Coronary artery (tissue), 2 donors: ENCODE measurements around the gene GLO1.

Experiments
- DNase-seq: peaks from one replicate; pipeline ENCODE4 v3.0.0-alpha.2; 2017; ENCODE audit warnings: low spot score
- H3K27ac ChIP-seq, 2 donors: fragments of 200-600 bp; sonication (generic); one replicate each; pipeline ENCODE4 v1.5.1; 2016 to 2019
- H3K4me3 ChIP-seq: fragments of 200-600 bp; sonication (generic); 2 replicates; pipeline ENCODE4 v1.5.1; 2016; ENCODE audit warnings: mild to moderate bottlenecking, moderate library complexity
- TF ChIP-seq, protein P1 (sequence below): fragments of 200-600 bp; sonication (generic); IDR thresholded peaks from one replicate; pipeline ENCODE4 v1.5.1; 2019; ENCODE audit warnings: antibody characterized with exemption

Gene GLO1

DNA sequence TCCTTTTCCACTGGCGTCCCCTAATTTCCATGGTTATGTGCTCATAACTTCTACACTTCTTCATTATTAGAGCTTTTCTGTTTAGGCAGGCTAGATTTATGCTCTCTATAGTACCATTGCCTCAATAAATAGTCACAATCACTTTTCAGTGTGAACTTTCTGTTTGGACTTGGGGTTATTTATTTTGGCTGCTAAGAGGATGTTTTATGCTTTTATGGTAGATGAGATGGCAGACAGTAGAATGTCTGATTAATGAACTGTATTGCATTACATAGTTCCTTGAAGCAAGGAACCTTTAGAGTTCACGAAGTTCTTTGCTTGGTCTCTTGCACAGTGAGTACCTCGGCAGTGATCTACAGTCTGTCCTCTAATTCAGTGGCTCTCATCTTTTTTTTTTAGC lies 19.1 kb upstream of the GLO1 start:
- Histone ChIP-seq H3K27ac (no peak overlapping the region), H3K4me3 (no peak overlapping the region)
- TF ChIP-seq, protein P1, sequence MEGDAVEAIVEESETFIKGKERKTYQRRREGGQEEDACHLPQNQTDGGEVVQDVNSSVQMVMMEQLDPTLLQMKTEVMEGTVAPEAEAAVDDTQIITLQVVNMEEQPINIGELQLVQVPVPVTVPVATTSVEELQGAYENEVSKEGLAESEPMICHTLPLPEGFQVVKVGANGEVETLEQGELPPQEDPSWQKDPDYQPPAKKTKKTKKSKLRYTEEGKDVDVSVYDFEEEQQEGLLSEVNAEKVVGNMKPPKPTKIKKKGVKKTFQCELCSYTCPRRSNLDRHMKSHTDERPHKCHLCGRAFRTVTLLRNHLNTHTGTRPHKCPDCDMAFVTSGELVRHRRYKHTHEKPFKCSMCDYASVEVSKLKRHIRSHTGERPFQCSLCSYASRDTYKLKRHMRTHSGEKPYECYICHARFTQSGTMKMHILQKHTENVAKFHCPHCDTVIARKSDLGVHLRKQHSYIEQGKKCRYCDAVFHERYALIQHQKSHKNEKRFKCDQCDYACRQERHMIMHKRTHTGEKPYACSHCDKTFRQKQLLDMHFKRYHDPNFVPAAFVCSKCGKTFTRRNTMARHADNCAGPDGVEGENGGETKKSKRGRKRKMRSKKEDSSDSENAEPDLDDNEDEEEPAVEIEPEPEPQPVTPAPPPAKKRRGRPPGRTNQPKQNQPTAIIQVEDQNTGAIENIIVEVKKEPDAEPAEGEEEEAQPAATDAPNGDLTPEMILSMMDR, result no peak
- no peak for DNase-seq

- DNase-seq, result no peak
- TF ChIP-seq, protein P1, result no peak
- no peak overlapping the region for H3K27ac ChIP-seq
- H3K4me3 ChIP-seq, result no peak overlapping the region
Observed at GRCh38 chr6:38720295-38720694, 17.4 kb upstream of the GLO1 start.

DNA sequence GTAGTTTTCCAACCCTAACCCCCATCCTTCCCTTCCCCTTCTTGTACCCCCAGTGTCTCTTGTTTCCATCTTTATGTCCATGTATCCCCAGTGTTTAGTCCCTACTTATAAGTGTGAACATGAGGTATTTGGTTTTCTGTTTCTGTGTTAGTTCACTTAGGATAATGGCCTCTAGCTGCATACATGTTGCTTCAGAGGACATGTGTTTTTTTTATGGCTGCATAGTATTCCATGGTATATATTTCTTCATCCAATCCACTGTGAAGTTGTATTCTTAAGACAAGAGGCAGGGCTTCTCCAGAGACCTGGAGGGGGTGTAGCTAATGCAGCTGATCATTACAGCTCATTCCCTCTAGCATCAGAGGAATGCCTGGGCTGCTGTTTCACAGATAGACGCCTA lies 16.4 kb upstream of the GLO1 start:
- Histone ChIP-seq H3K4me3 (no peak overlapping the region), H3K27ac (no peak overlapping the region)
- no peak for DNase-seq
- TF ChIP-seq, protein P1, result no peak

DNA sequence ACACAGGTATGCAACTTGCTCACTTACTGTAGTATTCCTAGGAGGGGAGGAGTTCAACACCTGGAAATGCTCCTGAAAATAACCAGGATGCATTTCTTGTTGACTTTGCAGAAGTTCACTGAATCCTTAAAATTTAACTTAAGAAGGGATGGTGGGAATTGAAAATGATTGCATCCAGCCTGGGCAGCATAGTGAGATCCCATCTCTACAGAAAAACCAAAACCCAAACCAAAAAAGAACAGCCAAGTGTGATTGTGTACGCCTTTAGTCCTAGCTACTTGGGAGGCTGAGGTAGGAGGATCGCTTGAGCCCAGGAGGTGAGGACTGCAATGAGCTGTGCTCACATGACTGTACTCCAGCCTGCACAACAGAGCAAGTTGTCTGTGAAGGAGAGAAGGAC lies 13.9 kb upstream of the GLO1 start:
- DNase-seq, result no peak
- Histone ChIP-seq H3K4me3 (no peak overlapping the region), H3K27ac (no peak overlapping the region)
- TF ChIP-seq, protein P1, result no peak

DNA sequence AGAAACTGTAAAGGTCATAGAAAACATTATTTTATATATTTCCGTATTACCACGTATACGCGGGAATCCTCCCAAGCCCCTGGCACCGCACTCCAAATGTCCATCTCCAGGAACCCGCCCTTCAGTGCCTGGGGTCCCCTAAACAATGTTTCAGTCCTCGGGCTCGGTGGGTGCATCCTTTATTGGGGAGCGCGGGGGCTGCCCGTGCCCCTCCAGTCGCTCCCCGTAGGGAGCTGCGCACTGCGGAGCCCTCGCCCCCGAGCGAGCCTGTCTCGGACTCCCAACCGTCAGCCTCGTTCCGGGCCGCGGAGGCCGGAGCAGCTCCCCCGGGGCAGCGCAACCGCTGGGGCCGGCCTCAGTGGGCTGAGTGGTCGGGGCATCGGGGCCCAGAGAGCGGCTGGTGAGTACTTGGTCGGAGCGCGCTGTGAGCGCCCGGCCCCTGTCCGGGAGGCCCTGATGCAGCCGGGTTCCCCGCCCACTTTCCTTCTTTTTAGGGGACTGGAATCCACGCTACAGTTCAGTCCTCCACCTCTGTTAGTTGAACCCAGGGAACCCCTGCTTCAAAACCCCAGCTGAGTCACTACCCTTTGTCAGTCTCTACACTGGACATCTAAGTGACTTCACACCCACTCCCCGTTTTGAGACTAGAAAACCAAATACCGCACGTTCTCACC lies 12.2 kb upstream of the GLO1 start, which contains the start of gene DNAH8:
TSS of gene DNAH8 (plus strand) at position 296 of the 674 bp plus-strand sequence. CDS start 7,499 bp downstream, outside the sequence.
- TF ChIP-seq, protein P1, result no peak
- DNase-seq, result no peak
- Histone ChIP-seq H3K27ac (no peak within 1 kb of the TSS), H3K4me3 (peak within 1 kb of the TSS; percentile 70)

GRCh38 chr6:38714239-38715015 lies 11.5 kb upstream of the GLO1 start:
- H3K27ac ChIP-seq, result no peak overlapping the region
- DNase-seq, result no peak
- peak overlapping the region; percentile 70 for H3K4me3 ChIP-seq
- TF ChIP-seq, protein P1, result no peak
